Breast epithelium (tissue), 4 donors: ENCODE measurements around the gene INTS6. TPM values are rescaled to one million over a fixed set of nuclear protein-coding genes. Genes with fewer than 3 reads are reported as not detected.

Experiments
- DNase-seq, 2 donors: peaks; one replicate each; pipeline ENCODE4 v3.0.0-alpha.2; 2019; ENCODE audit warnings: low spot score in 2 of 2
- H3K27ac ChIP-seq, 2 donors: fragments of 200-600 bp; sonication (generic) in 1 of 2; one replicate each; pipeline ENCODE4 v1.5.1; 2016 to 2019; ENCODE audit warnings: mild to moderate bottlenecking in 1 of 2
- H3K27me3 ChIP-seq, 2 donors: fragments of 200-600 bp; sonication (generic) in 1 of 2; one replicate each; pipeline versions ENCODE4 v1.5.1 to v1.6.0; 2017 to 2019; ENCODE audit warnings: control low read depth in 1 of 2, mild to moderate bottlenecking in 1 of 2
- H3K36me3 ChIP-seq: fragments of 200-600 bp; one replicate; pipeline ENCODE4 v1.5.1; 2019
- H3K4me1 ChIP-seq, 2 donors: fragments of 200-600 bp; sonication (generic); one replicate each; pipeline ENCODE4 v1.5.1; 2016 to 2019; ENCODE audit warnings: control low read depth in 1 of 2
- H3K4me3 ChIP-seq, 3 donors: fragments of 200-600 bp; sonication (generic); 1 replicate in 2 of 3; 2 replicates in 1 of 3; pipeline ENCODE4 v1.5.1; 2016 to 2019; ENCODE audit warnings: mild to moderate bottlenecking in 3 of 3, moderate library complexity in 2 of 3
- H3K9me3 ChIP-seq, 2 donors: fragments of 200-600 bp; sonication (generic) in 1 of 2; one replicate each; pipeline ENCODE4 v1.5.1; 2016 to 2019; ENCODE audit warnings: control low read depth in 1 of 2
- POLR2A ChIP-seq: fragments of 450-650 bp; IDR thresholded peaks from one replicate; pipeline ENCODE4 v1.6.1; 2016; ENCODE audit warnings: antibody characterized with exemption, mild to moderate bottlenecking, moderate library complexity
- POLR2AphosphoS5 ChIP-seq, 3 donors: sonication (generic); formaldehyde crosslinking; IDR thresholded peaks; one replicate each; pipeline ENCODE4 v1.6.1; 2017; ENCODE audit warnings: antibody characterized with exemption in 3 of 3
- intact Hi-C: fragments of 100-400 bp; cut with DNase I; formaldehyde crosslinking; loops from one replicate; pipeline ENCODE4 v1.15.1; 2023; ENCODE audit warnings: low total_unique reads
- total RNA-seq, 3 donors: library from RNA; depleted of rRNA; stranded (reverse); fragments of >200 nt; gene quantifications; one replicate each; pipeline ENCODE4 v1.1.0, GENCODE V29; 2016
- TF ChIP-seq, protein P1 (sequence below), 3 donors: fragments of 450-650 bp; IDR thresholded peaks; one replicate each; pipeline ENCODE4 v1.5.1; 2016 to 2017; ENCODE audit warnings: antibody characterized with exemption in 3 of 3, mild to moderate bottlenecking in 3 of 3, moderate library complexity in 3 of 3

Gene INTS6
- total RNA-seq, 3 donors from 2014 or later, result 31.2 to 76.7 (median 50.5) TPM

GRCh38 chr13:51339354-51339753 is 113.5 kb downstream of the INTS6 start, which contains the start of gene SERPINE3:
TSS of gene SERPINE3 (plus strand) at chr13:51339691. CDS start at chr13:51341092, 1,401 bp downstream.
- no peak for DNase-seq
- H3K4me1 ChIP-seq, result no peaks in the 10 kb centered on the region
- no peaks in the 10 kb centered on the region for H3K9me3 ChIP-seq
- H3K27ac ChIP-seq, result no peak within 1 kb of the TSS
- no peaks in the 10 kb centered on the region for H3K36me3 ChIP-seq
- TF ChIP-seq, protein P1, sequence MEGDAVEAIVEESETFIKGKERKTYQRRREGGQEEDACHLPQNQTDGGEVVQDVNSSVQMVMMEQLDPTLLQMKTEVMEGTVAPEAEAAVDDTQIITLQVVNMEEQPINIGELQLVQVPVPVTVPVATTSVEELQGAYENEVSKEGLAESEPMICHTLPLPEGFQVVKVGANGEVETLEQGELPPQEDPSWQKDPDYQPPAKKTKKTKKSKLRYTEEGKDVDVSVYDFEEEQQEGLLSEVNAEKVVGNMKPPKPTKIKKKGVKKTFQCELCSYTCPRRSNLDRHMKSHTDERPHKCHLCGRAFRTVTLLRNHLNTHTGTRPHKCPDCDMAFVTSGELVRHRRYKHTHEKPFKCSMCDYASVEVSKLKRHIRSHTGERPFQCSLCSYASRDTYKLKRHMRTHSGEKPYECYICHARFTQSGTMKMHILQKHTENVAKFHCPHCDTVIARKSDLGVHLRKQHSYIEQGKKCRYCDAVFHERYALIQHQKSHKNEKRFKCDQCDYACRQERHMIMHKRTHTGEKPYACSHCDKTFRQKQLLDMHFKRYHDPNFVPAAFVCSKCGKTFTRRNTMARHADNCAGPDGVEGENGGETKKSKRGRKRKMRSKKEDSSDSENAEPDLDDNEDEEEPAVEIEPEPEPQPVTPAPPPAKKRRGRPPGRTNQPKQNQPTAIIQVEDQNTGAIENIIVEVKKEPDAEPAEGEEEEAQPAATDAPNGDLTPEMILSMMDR (IDR thresholded peaks at IDR 0.05), result no peak
- TF ChIP-seq POLR2AphosphoS5 (IDR thresholded peaks at IDR 0.05) (no peak), POLR2A (no peak)
- no peak within 1 kb of the TSS for H3K4me3 ChIP-seq
- H3K27me3 ChIP-seq, result no peaks in the 10 kb centered on the region
- intact Hi-C loops, result no loop called here

DNA sequence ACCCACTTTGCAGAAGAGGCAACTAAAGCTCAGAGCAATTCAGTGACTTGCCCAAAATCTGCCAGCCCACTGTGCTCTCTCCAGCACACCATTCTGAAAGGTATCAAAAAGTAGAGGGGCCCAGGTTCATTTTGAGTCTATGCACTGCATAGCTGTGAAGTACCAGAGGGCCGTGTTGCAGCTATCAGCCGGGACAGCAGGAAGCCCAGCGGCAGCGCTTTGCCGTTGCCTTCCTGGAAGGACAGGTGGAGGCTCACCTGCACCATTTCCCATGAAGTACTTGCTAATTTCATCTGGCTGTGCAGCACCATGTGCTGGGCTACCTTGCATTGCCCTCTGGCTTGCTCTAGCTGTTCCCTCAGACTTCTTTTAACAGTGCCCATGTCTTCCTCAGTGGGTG is 116.1 kb downstream of the INTS6 start:
- no peaks in the 10 kb centered on the region for H3K9me3 ChIP-seq
- H3K27ac ChIP-seq, result no peak overlapping the region
- DNase-seq, result no peak
- H3K27me3 ChIP-seq, result no peaks in the 10 kb centered on the region
- H3K36me3 ChIP-seq, result no peaks in the 10 kb centered on the region
- H3K4me3 ChIP-seq, result no peak overlapping the region
- intact Hi-C loops, result no loop called here
- H3K4me1 ChIP-seq, result no peaks in the 10 kb centered on the region
- TF ChIP-seq, protein P1 (IDR thresholded peaks at IDR 0.05), result no peak
- TF ChIP-seq POLR2A (no peak), POLR2AphosphoS5 (IDR thresholded peaks at IDR 0.05) (no peak)

DNA sequence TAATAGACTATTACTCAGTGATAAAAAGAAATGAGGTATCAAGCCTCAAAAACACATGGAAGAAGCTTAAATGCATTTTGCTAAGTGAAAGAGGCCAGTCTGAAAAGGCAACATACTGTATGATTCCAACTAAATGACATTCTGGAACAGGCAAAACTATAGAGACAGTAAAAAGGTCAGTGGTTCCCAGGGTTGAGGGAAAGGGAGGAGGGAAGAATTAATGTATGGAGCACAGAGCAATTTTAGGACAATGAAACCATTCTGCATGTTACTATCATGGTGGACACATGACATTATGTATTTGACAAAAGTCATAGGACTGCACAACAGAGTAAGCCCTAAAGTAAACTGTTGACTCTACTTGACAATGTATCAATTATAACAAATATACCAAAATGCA is 119.0 kb downstream of the INTS6 start:
- Histone ChIP-seq H3K36me3 (no peaks in the 10 kb centered on the region), H3K4me3 (no peak overlapping the region), H3K4me1 (no peaks in the 10 kb centered on the region), H3K9me3 (no peaks in the 10 kb centered on the region), H3K27me3 (no peaks in the 10 kb centered on the region), H3K27ac (no peak overlapping the region)
- intact Hi-C loops, result no loop called here
- TF ChIP-seq POLR2AphosphoS5 (IDR thresholded peaks at IDR 0.05) (no peak), POLR2A (no peak)
- TF ChIP-seq, protein P1 (IDR thresholded peaks at IDR 0.05), result no peak
- no peak for DNase-seq

DNA sequence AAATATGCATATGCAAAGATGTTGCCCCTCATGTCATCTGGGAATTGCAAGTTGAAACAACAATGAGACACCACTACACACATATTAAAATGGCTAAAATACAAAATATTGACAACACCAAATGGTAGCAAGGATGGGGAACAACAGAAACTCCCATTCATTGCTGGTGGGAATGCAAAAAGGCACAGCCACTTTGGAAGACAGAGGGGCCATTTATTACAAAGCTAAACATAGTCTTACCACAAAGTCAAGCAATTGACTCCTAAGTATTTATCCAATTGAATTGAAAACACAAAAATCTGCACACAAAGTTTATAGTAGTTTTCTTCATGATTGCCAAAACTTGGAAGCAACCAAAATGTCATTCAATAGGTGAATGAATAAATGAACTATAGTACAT is 119.4 kb downstream of the INTS6 start:
- intact Hi-C loops, result no loop called here

GRCh38 chr13:51332566-51333361 is 120.1 kb downstream of the INTS6 start:
- DNase-seq, result no peak
- Histone ChIP-seq H3K36me3 (no peaks in the 10 kb centered on the region), H3K9me3 (no peaks in the 10 kb centered on the region), H3K4me1 (no peaks in the 10 kb centered on the region), H3K4me3 (no peak overlapping the region), H3K27me3 (no peaks in the 10 kb centered on the region), H3K27ac (no peak overlapping the region)
- intact Hi-C loops, result no loop called here
- no peak for TF ChIP-seq POLR2AphosphoS5 (IDR thresholded peaks at IDR 0.05)
- no peak for TF ChIP-seq POLR2A

More for the DNA sequence above, 119.4 kb downstream of the INTS6 start:
- no peaks in the 10 kb centered on the region for H3K4me1 ChIP-seq
- no peaks in the 10 kb centered on the region for H3K36me3 ChIP-seq
- no peak overlapping the region for H3K27ac ChIP-seq
- DNase-seq, result no peak
- H3K27me3 ChIP-seq, result no peaks in the 10 kb centered on the region
- H3K9me3 ChIP-seq, result no peaks in the 10 kb centered on the region
- H3K4me3 ChIP-seq, result no peak overlapping the region
- TF ChIP-seq POLR2A (no peak), POLR2AphosphoS5 (IDR thresholded peaks at IDR 0.05) (no peak)
- TF ChIP-seq, protein P1 (IDR thresholded peaks at IDR 0.05), result no peak
